ENCODE measurements around the gene HOXD9. TPM values are rescaled to one million over a fixed set of nuclear protein-coding genes. Genes with fewer than 3 reads are reported as not detected.

HOXD9 gene
- polyA plus RNA-seq, 1 of the 3 experiments (the other 2 are of a cell fraction): 4.8 TPM

GRCh38 chr2:176102309-176102866 lies 20.1 kb upstream of the HOXD9 start (continued):
- TF ChIP-seq TAF1 (IDR thresholded peaks at IDR 0.05; ENCODE audit: borderline replicate concordance, low read depth, low read length): no peak
- TF ChIP-seq FOXJ3 (CRISPR knock-in tag; IDR thresholded peaks at IDR 0.05): no peak
- no peak for TF ChIP-seq TEAD4 (IDR thresholded peaks at IDR 0.05; ENCODE audit: borderline replicate concordance, insufficient read depth)
- TF ChIP-seq YY1 (IDR thresholded peaks at IDR 0.05; ENCODE audit: low read depth): no peak
- TF ChIP-seq, protein P1, sequence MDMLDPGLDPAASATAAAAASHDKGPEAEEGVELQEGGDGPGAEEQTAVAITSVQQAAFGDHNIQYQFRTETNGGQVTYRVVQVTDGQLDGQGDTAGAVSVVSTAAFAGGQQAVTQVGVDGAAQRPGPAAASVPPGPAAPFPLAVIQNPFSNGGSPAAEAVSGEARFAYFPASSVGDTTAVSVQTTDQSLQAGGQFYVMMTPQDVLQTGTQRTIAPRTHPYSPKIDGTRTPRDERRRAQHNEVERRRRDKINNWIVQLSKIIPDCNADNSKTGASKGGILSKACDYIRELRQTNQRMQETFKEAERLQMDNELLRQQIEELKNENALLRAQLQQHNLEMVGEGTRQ (IDR thresholded peaks at IDR 0.05; ENCODE audit: borderline replicate concordance, low read depth, low read length): no peak

DNA sequence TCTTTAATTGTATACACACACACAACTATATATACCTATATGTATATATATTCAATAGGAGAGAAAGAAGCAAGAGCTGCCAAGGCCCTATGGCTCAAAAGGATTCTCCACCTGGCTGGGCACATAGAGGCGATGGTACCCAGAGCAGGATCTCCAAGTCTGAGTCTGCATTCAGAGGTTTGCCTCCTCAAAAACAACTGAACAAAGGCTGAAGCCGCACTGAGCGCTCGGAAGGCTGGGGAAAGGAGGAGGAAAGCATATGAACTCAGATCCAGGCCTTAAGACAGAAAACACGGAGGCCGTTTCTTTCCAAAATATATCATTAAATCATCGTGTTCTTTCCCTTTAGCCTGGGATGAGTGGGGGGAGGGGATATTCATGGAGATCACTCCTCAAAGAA lies 19.3 kb upstream of the HOXD9 start:
- DNase-seq: no peak
- no peak overlapping the region for H3K9ac ChIP-seq
- POLR2A ChIA-PET: no interaction called here
- no peak overlapping the region for H3K4me3 ChIP-seq (ENCODE audit: low read depth in 2 of 2, low read length in 1 of 2)
- H3K9me3 ChIP-seq: no peaks in the 10 kb centered on the region
- H2AFZ ChIP-seq (ENCODE audit: low read depth): no peak overlapping the region
- H3K9me2 ChIP-seq: no peaks in the 10 kb centered on the region
- H3K36me3 ChIP-seq (replicated peaks in 1 of 2; ENCODE audit: control insufficient read depth in 1 of 2, insufficient read depth in 2 of 2, low read length in 1 of 2): no peaks in the 10 kb centered on the region
- CTCF ChIA-PET: interaction anchor here (0.6 to 17.7 kb wide), 12 partner anchors 8 to 1046 kb away, joined by 3 to 264 read pairs (median 6); partner anchors contain the start of genes EVX2, HOXD12, HOXD13 and HOXD9
- H3K27ac ChIP-seq (ENCODE audit: low read depth in 2 of 2, low read length in 1 of 2): no peak overlapping the region
- no peak overlapping the region for H3K4me2 ChIP-seq
- no peaks in the 10 kb centered on the region for H3K79me2 ChIP-seq (ENCODE audit: insufficient read depth)
- WGBS (ENCODE audit: low lambda C conversion rate): 77% methylated on average over 7 of the region's 7 CpGs
- peaks cover 8% of the 10 kb centered on the region for H3F3A ChIP-seq (replicated peaks; ENCODE audit: insufficient read depth)
- no peaks in the 10 kb centered on the region for H4K20me1 ChIP-seq (ENCODE audit: insufficient read depth)
- TF ChIP-seq GABPA (IDR thresholded peaks at IDR 0.05; ENCODE audit: low read depth) (no peak), FOXJ3 (CRISPR knock-in tag; IDR thresholded peaks at IDR 0.05) (no peak), NRF1 (IDR thresholded peaks at IDR 0.05; ENCODE audit: low read depth, low read length) (no peak)
- H3K27me3 ChIP-seq (ENCODE audit: insufficient read depth): peaks cover 91% of the 10 kb centered on the region
- peaks cover 0 to 18% of the 10 kb centered on the region in 2 experiments; a peak in 2 of 4 replicates for H3K4me1 ChIP-seq (ENCODE audit: control insufficient read depth in 1 of 2, insufficient read depth in 2 of 2, low read depth in 1 of 2, low read length in 1 of 2)

- no peak for DNase-seq
- peak overlapping the region in 1 of 2 experiments; percentile 54; a peak in 2 of 4 replicates for H3K4me3 ChIP-seq (ENCODE audit: low read depth in 2 of 2, low read length in 1 of 2)
- H3K27ac ChIP-seq (ENCODE audit: low read depth in 2 of 2, low read length in 1 of 2): no peak overlapping the region
- H3K4me1 ChIP-seq (ENCODE audit: control insufficient read depth in 1 of 2, insufficient read depth in 2 of 2, low read depth in 1 of 2, low read length in 1 of 2): peaks cover 0 to 13% of the 10 kb centered on the region in 2 experiments; a peak in 2 of 4 replicates
- H3K36me3 ChIP-seq (replicated peaks in 1 of 2; ENCODE audit: control insufficient read depth in 1 of 2, insufficient read depth in 2 of 2, low read length in 1 of 2): no peaks in the 10 kb centered on the region
- TF ChIP-seq NRF1 (IDR thresholded peaks at IDR 0.05; ENCODE audit: low read depth, low read length) (no peak), CTCF (IDR thresholded peaks at IDR 0.05) (no peak), TAF1 (IDR thresholded peaks at IDR 0.05; ENCODE audit: borderline replicate concordance, low read depth, low read length) (no peak), GABPA (IDR thresholded peaks at IDR 0.05; ENCODE audit: low read depth) (no peak), TEAD4 (IDR thresholded peaks at IDR 0.05; ENCODE audit: borderline replicate concordance, insufficient read depth) (no peak)
- H3K9me2 ChIP-seq: no peaks in the 10 kb centered on the region
- H3K27me3 ChIP-seq (ENCODE audit: insufficient read depth): peaks cover 86% of the 10 kb centered on the region
- H3K9ac ChIP-seq: no peak overlapping the region
- no peaks in the 10 kb centered on the region for H4K20me1 ChIP-seq (ENCODE audit: insufficient read depth)
- peaks cover 8% of the 10 kb centered on the region for H3F3A ChIP-seq (replicated peaks; ENCODE audit: insufficient read depth)
- no peaks in the 10 kb centered on the region for H3K79me2 ChIP-seq (ENCODE audit: insufficient read depth)
- peak overlapping the region; percentile 76; the same call in 1 of the 2 replicates for H3K4me2 ChIP-seq
- no peak overlapping the region for H2AFZ ChIP-seq (ENCODE audit: low read depth)
- CTCF ChIA-PET: interaction anchor here (0.8 to 17.7 kb wide), 16 partner anchors 11 to 1404 kb away, joined by 3 to 264 read pairs (median 5); partner anchors contain the start of genes EVX2, HOXD10, HOXD12 and HOXD13
- H3K9me3 ChIP-seq: no peaks in the 10 kb centered on the region
- 46% methylated on average over 17 of the region's 17 CpGs for WGBS (ENCODE audit: low lambda C conversion rate)
- POLR2A ChIA-PET: interaction anchor here (1.0 kb wide), 1 partner anchor 13 kb away, joined by 3 read pairs; no protein-coding TSS in a partner anchor
These were observed 18.7 kb upstream of the HOXD9 start for GRCh38 chr2:176103742-176104315.
